ENCODE results near the gene CCM2L. TPM values are rescaled to one million over a fixed set of nuclear protein-coding genes. Genes with fewer than 3 reads are reported as not detected.

The CCM2L gene
- total and polyA plus RNA-seq, 2 experiments from 2014 or later = 4.9 to 13.3 TPM

GRCh38 chr20:31992086-31992485, 18.2 kb upstream of the CCM2L start:
- DNase-seq (ENCODE audit: low spot score) = no peak
- Histone ChIP-seq H3K27ac (ENCODE audit: low read depth) (no peak overlapping the region), H3K4me3 (no peak overlapping the region), H3F3A (replicated peaks; ENCODE audit: low read depth) (0 out of 2 replicates have a peak, but pooled peaks cover 12% of the 10 kb centered on the region), H4K20me1 (replicated peaks; ENCODE audit: insufficient read depth) (peaks cover 6% of the 10 kb centered on the region; the same call in 1 of the 2 replicates), H3K4me2 (no peak overlapping the region), H3K9me2 (ENCODE audit: insufficient read depth) (no peaks in the 10 kb centered on the region), H2AFZ (no peak overlapping the region), H3K79me2 (replicated peaks; ENCODE audit: insufficient read depth) (no peaks in the 10 kb centered on the region), H3K27me3 (ENCODE audit: insufficient read depth) (peaks cover 34% of the 10 kb centered on the region), H3K4me1 (ENCODE audit: insufficient read depth) (peaks cover 7% of the 10 kb centered on the region; the same call in 1 of the 2 replicates), H3K36me3 (ENCODE audit: insufficient read depth) (no peaks in the 10 kb centered on the region)
- no peak overlapping the region for H3K27ac Mint-ChIP-seq
- ATAC-seq = no peak
- H3K27me3 Mint-ChIP-seq (ENCODE audit: insufficient read depth, low read depth, poor library complexity) = peaks cover 32% of the 10 kb centered on the region
- peaks cover 5% of the 10 kb centered on the region; the same call in 2 of the 3 replicates for H3K4me1 Mint-ChIP-seq
- TF ChIP-seq ZNF462 (CRISPR knock-in tag; IDR thresholded peaks at IDR 0.05) (no peak), STAT1 (IDR thresholded peaks at IDR 0.05; ENCODE audit: unreplicated experiment) (no peak), NANOG (IDR thresholded peaks at IDR 0.05; ENCODE audit: borderline replicate concordance) (no peak), ZNF331 (CRISPR knock-in tag; IDR thresholded peaks at IDR 0.05; ENCODE audit: low read depth) (no peak), POLR2AphosphoS5 (IDR thresholded peaks at IDR 0.05; ENCODE audit: low read depth) (no peak), JUNB (IDR thresholded peaks at IDR 0.05; ENCODE audit: unreplicated experiment) (no peak), CTCF (conservative IDR thresholded peaks at IDR 0.05; ENCODE audit: low read depth in 2 of 2) (no peak), EZH2 (IDR thresholded peaks at IDR 0.05; ENCODE audit: low read depth, unreplicated experiment) (no peak)
- TF ChIP-seq, protein P1, sequence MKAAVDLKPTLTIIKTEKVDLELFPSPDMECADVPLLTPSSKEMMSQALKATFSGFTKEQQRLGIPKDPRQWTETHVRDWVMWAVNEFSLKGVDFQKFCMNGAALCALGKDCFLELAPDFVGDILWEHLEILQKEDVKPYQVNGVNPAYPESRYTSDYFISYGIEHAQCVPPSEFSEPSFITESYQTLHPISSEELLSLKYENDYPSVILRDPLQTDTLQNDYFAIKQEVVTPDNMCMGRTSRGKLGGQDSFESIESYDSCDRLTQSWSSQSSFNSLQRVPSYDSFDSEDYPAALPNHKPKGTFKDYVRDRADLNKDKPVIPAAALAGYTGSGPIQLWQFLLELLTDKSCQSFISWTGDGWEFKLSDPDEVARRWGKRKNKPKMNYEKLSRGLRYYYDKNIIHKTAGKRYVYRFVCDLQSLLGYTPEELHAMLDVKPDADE (IDR thresholded peaks at IDR 0.05) = no peak
- TF ChIP-seq, protein P2, sequence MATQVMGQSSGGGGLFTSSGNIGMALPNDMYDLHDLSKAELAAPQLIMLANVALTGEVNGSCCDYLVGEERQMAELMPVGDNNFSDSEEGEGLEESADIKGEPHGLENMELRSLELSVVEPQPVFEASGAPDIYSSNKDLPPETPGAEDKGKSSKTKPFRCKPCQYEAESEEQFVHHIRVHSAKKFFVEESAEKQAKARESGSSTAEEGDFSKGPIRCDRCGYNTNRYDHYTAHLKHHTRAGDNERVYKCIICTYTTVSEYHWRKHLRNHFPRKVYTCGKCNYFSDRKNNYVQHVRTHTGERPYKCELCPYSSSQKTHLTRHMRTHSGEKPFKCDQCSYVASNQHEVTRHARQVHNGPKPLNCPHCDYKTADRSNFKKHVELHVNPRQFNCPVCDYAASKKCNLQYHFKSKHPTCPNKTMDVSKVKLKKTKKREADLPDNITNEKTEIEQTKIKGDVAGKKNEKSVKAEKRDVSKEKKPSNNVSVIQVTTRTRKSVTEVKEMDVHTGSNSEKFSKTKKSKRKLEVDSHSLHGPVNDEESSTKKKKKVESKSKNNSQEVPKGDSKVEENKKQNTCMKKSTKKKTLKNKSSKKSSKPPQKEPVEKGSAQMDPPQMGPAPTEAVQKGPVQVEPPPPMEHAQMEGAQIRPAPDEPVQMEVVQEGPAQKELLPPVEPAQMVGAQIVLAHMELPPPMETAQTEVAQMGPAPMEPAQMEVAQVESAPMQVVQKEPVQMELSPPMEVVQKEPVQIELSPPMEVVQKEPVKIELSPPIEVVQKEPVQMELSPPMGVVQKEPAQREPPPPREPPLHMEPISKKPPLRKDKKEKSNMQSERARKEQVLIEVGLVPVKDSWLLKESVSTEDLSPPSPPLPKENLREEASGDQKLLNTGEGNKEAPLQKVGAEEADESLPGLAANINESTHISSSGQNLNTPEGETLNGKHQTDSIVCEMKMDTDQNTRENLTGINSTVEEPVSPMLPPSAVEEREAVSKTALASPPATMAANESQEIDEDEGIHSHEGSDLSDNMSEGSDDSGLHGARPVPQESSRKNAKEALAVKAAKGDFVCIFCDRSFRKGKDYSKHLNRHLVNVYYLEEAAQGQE (IDR thresholded peaks at IDR 0.05; ENCODE audit: unreplicated experiment) = no peak
- H3K4me3 Mint-ChIP-seq = no peak overlapping the region
- H3K9me3 Mint-ChIP-seq = peaks cover 13% of the 10 kb centered on the region
- peaks cover 5% of the 10 kb centered on the region; the same call in 1 of the 3 replicates for H3K36me3 Mint-ChIP-seq (ENCODE audit: low read depth)
